Neuron (in vitro differentiated cells): ENCODE results near the gene NCAPD2.
"Not testable (repeated sequence)": the region's sequence is repeated elsewhere in the genome, so short reads cannot be mapped to it uniquely, and the experiment has no call there.

ENCODE experiments used
- H2AFZ ChIP-seq: one replicate; pipeline ENCODE4 v1.6.1; 2013; ENCODE audit warnings: low read depth, mild to moderate bottlenecking, inconsistent platforms, low read length, moderate library complexity
- H3K27me3 ChIP-seq: one replicate; pipeline ENCODE4 v1.6.1; 2013; ENCODE audit warnings: low read length; ENCODE audit not compliant: insufficient read depth
- H3K36me3 ChIP-seq: one replicate; pipeline ENCODE4 v1.6.1; 2013; ENCODE audit warnings: low read length; ENCODE audit not compliant: insufficient read depth
- H3K4me1 ChIP-seq: one replicate; pipeline ENCODE4 v1.6.1; 2013; ENCODE audit warnings: low read length; ENCODE audit not compliant: insufficient read depth
- H3K4me3 ChIP-seq: 2 replicates; pipeline ENCODE4 v1.5.1; 2013; ENCODE audit warnings: mild to moderate bottlenecking, low read length, moderate library complexity
- H3K9me3 ChIP-seq: one replicate; pipeline ENCODE4 v1.6.1; 2013; ENCODE audit warnings: low read length

The NCAPD2 gene

DNA sequence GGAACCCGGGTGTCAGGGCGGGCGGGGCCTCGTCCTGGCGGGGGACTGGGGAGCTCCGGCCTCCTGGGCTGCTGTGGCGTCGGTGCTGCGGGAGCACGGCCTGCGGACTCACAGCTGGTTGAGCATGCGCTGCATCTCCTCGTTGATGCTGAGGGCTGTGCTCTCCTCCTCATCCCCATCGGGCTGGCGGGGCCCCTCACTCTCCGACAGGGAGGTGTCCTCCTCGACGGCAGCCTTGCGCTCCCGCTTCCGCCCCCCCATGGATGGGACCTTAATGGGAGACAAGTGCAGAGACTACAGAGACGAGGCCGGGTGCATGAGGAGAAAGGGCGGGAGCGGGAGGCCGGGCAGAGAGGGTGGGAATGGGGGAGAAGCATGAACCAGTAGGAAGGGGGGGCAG lies 54.7 kb downstream of the NCAPD2 start:
- H3K9me3 ChIP-seq = peaks cover 2% of the 10 kb centered on the region
- peaks cover 52% of the 10 kb centered on the region for H3K36me3 ChIP-seq
- no peaks in the 10 kb centered on the region for H3K27me3 ChIP-seq
- no peak overlapping the region for H2AFZ ChIP-seq
- peaks cover 8% of the 10 kb centered on the region for H3K4me1 ChIP-seq
- H3K4me3 ChIP-seq = no peak overlapping the region

DNA sequence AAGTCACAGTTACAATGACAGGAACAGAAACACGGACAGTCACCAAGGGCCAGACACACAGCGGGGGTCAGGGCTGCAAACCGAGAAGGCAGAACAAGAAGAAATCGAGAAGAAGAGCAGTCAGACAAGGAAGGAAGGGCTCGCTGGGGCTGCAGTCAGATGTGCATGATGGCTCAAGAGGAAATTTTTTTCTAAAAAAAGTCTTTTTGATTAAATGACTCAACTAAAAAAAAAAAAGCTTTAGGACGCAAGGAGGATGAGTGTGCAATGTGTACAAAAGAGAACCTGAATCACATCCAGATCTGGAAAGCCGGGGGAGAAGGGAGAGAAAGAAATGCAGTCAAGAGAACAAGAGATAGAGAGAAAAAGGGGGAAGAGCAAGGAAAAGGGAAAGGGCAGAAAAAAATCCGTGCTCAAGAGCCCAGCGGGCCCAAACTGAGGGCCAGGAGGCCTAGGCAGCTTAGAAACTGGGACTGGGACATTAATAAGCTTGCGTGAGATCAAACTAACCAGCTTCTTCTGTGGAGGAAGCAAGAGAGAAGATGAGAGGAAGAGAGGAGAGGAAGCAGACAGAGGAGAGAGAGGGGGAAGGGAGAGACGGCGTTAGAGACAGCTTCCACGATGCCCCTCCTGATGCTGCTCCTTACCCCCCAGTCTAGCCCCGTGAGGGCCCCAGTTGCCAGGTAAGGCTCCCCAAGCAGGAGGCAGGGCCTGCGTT lies 55.2 kb downstream of the NCAPD2 start:
- H2AFZ ChIP-seq = no peak overlapping the region
- H3K27me3 ChIP-seq = no peaks in the 10 kb centered on the region
- H3K4me1 ChIP-seq = peaks cover 11% of the 10 kb centered on the region
- no peak overlapping the region for H3K4me3 ChIP-seq
- peaks cover 52% of the 10 kb centered on the region for H3K36me3 ChIP-seq
- peaks cover 2% of the 10 kb centered on the region for H3K9me3 ChIP-seq

DNA sequence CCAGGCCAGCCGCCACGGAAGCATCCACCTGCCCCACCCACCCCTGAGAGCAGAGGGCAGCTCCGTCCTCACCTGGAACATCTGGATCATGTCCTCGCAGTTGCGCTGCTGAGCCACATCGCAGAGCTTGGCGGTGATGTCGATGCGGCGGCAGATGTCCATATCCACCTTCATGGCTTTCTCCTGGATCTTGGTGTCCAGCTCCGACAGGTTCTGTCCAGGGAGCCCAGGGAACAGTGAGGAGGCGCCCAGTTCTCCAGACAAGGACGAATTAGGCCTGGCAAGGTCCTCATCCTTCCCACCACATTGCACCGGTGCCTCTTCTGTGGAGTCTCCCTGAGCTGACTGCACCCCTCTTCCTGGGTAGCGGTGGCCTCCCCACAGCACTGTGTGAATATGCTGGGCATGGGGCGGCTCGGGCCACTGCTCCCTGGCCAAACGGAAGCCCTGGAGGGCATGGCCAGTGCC lies 55.8 kb downstream of the NCAPD2 start:
- no peak overlapping the region for H2AFZ ChIP-seq
- peaks cover 2% of the 10 kb centered on the region for H3K9me3 ChIP-seq
- peaks cover 16% of the 10 kb centered on the region for H3K4me1 ChIP-seq
- H3K36me3 ChIP-seq = peaks cover 47% of the 10 kb centered on the region
- no peak overlapping the region for H3K4me3 ChIP-seq
- H3K27me3 ChIP-seq = no peaks in the 10 kb centered on the region

DNA sequence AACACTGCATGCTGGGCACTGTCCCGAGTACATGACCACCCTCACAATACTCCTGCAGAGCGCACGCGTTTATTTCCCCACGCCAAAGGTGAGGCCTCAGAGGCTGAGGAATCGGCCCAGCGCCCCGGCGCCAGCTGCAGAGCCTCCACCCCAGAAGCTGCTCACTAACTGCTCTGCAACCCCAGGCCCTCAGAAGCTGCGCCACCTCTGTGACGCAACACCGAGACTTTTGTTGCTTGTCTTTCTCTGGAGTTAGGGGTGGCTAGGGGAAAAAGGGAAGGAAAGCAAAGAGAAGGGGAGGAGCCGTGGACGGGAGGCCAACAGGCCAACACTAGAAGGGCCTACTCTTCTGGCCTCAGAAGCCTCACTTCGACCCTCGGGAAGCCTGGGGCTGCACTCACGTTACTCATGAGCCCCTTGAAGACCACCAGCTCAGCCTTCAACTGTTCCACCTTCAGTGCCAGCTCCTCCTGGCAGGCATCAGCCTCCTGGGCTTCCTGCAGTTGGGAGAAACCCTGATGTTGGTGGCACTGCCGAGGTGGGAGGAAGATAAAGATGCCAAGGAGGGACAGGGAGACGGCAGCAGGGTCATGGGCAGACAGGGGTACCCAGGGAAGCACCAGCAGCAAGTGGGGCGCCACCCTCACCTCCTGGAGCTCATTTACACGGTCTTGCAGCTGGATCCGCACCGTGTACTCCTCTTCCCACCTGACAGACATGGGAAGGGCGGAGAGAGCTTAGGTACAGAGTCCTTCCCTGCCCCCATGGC lies 56.6 kb downstream of the NCAPD2 start:
- no peak overlapping the region for H2AFZ ChIP-seq
- no peak overlapping the region for H3K4me3 ChIP-seq
- peaks cover 2% of the 10 kb centered on the region for H3K9me3 ChIP-seq
- no peaks in the 10 kb centered on the region for H3K27me3 ChIP-seq
- peaks cover 21% of the 10 kb centered on the region for H3K4me1 ChIP-seq
- peaks cover 46% of the 10 kb centered on the region for H3K36me3 ChIP-seq

DNA sequence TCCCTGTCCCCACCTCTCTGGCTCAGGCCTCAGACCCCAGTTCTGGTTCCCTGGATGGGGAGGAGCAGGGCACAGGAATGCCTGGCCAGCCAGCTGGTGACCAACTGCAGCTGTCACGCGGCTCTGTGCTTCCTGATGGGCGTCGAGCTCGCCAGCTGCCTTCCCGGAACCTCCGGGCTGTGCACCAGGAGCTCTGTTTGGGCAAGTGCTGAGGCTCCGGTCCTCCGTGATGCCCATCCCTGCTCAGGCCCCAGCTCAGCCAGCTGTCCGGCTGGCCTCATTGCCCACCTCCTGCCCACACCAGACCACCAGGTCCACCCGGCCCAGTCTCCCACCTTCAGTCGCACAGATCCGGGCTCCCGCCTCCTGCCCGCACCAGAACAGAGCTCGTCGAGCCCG lies 57.2 kb downstream of the NCAPD2 start:
- no peaks in the 10 kb centered on the region for H3K27me3 ChIP-seq
- H3K36me3 ChIP-seq = peaks cover 44% of the 10 kb centered on the region
- peaks cover 21% of the 10 kb centered on the region for H3K4me1 ChIP-seq
- no peaks in the 10 kb centered on the region for H3K9me3 ChIP-seq
- no peak overlapping the region for H2AFZ ChIP-seq
- H3K4me3 ChIP-seq = no peak overlapping the region

DNA sequence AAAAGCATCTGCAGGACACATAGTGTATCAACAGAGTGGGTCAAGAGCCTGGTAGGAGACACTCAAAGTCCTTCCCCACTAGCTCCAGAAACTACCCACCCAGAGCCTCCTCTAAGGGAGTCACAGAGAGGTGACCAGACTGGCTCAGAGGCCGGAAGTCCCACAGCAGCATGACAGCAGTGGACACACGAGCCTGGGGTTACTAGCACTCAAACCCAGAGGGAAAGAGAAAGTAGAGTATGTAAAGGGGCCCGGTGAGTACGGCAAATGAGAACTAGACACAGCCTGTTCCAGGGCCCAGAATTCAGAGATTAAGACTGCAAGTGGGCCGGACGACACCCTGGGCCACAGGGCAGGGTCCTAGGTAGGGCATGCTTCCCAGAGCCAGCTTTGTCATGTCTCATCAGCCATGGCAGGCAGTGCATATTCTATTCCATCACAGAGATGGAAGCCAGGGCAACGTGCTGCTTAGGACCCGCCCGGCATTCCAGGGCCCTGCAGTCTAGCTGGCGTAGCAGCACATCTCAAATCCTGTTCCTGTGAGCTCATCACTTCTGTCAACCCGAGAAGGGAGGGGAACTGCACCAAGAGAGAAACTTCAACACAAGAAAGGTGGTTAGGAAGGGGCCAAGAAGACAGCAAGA lies 57.7 kb downstream of the NCAPD2 start:
- Histone ChIP-seq H3K9me3 (no peaks in the 10 kb centered on the region), H2AFZ (no peak overlapping the region), H3K36me3 (peaks cover 42% of the 10 kb centered on the region), H3K27me3 (no peaks in the 10 kb centered on the region), H3K4me1 (peaks cover 21% of the 10 kb centered on the region), H3K4me3 (no peak overlapping the region)

DNA sequence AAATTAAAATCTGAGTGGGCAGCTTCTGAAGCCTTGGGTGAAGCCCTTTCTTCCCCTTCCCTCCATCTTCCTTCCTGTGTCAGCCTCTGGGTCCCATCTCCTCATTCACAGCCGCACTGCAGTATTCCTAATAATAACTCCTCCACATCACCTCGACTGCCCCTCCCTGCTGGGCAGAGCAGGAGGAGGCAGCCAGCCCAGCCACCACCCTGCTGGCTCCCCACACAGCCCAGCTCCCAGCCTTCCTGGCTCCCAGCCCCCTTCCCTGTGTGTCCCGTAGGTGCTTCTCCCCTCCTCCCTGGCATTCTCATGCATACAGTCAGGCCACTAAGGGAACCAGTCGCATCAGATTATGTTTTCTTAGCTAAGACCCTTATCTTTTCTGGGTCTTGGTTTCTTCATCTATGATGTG lies 58.2 kb downstream of the NCAPD2 start:
- H2AFZ ChIP-seq = no peak overlapping the region
- H3K4me1 ChIP-seq = peaks cover 21% of the 10 kb centered on the region
- H3K27me3 ChIP-seq = no peaks in the 10 kb centered on the region
- peaks cover 42% of the 10 kb centered on the region for H3K36me3 ChIP-seq
- H3K9me3 ChIP-seq = no peaks in the 10 kb centered on the region
- no peak overlapping the region for H3K4me3 ChIP-seq

DNA sequence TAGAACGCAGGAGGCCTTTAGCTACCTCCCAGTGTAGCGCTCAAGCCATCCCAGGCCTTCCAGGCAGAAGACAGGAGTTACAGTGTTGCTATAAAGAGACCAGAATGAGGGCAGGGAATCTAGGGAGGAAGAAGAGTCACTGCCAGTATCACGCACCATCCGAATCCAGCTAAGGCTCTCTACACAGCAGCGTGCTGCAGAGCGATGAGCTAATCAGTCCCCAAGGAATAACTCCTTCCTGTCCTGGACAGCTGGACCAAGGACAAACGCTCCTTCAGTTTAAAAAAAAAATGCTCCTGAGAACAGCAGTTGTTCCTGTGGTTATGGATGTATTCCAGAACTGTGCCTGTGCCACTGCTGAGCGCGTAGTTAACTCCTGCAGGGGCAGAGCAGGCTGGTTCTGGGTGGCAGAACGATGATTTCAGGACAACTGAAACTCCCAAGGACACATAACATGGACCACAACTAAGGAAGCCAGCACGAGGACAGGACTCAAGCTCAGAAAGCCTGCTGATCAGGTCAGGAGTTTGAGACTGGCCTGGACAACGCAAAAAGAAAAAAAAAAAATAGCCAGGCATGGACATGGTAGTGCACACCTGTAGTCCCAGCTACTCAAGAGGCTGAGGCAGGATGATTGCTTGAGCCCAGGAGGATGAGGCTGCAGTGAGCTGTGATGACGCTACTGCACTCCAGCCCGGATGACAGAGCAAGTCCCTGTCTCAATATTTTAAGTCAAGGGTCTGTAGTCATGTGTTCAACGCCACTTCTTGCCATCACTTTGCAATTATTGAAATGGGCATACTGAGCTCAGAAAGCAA lies 59.4 kb downstream of the NCAPD2 start:
- Histone ChIP-seq H3K4me1 (peaks cover 21% of the 10 kb centered on the region), H3K27me3 (no peaks in the 10 kb centered on the region), H3K4me3 (peak overlapping the region; percentile 17), H3K9me3 (no peaks in the 10 kb centered on the region), H2AFZ (no peak overlapping the region), H3K36me3 (peaks cover 39% of the 10 kb centered on the region)

DNA sequence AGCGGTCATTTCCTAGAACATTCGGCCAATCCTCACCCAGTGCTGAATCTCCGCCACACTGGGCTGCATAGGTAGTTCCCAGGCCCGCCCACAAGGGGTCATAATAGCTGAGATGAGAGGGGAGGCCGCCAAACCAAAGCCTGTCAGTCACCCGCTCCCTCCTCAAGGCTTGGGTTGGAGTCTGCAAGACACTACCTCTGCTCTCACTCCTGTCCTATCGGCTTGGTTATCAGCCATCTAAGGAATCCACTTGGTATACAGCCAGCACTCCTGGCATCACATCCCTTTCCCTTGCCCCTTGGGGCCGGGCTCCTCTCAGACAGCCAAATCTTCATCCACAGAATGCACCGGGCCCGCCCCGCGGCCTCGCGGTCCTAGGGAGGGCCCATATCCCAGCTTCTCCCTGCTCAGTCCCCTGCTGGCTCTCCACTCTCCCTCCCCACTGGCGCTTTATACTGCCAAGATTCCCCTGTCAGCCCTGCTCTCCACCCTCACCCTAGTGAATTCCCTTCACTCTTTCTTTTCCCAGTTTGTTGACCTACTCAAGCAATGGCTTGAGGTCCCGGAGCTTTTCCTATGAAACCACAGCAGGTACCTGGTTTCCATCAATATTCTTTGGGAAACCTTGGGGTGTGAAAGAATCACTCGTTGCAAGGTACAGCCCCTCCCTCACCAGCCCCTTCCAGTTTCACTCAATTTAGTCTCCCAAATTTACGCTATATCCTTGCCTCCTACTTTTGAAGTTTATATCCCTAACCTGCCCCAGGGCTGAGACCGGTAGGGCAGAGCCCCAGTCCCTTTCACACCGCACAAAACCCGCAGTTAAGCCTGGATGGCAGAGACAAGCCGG lies 60.5 kb downstream of the NCAPD2 start:
- Histone ChIP-seq H3K36me3 (peaks cover 34% of the 10 kb centered on the region), H3K27me3 (no peaks in the 10 kb centered on the region), H3K4me3 (peak overlapping the region; percentile 87), H2AFZ (no peak overlapping the region), H3K9me3 (no peaks in the 10 kb centered on the region), H3K4me1 (peaks cover 21% of the 10 kb centered on the region)

DNA sequence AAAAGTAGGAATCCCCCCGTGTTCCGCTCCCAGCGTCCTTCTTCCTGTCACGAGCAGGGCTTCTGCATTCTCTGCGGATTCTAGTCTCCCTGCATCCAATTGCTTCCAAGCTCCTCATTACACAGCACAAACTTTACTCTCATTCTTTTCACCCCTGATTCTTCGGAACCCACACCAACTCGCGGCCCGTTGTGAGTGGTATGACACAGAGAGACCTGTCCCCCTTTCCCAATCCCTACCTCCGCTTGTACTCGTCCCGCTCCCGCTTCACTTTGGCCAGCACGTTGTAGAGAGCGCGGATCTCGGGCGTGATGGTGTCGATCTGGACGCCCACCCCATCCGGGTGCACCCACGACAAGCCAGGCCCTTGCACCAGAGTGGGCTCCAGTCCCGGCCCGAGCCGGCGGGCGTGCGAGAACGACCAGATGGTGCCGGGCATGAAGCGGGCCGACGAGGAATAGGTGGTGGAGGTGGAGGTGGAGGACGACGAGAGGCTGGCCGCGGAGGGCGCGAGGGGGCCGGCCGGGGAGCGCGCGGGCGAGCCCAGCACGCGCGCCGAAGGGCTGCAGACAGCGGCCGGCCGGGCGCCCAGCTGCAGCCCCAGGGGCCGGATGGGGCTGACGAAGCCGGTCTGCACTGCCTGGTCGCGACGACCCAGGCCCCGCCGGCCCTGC lies 61.3 kb downstream of the NCAPD2 start:
- H3K27me3 ChIP-seq = no peaks in the 10 kb centered on the region
- peaks cover 36% of the 10 kb centered on the region for H3K36me3 ChIP-seq
- H3K9me3 ChIP-seq = no peaks in the 10 kb centered on the region
- H2AFZ ChIP-seq = no peak overlapping the region
- H3K4me3 ChIP-seq = peak overlapping the region; percentile 87
- peaks cover 21% of the 10 kb centered on the region for H3K4me1 ChIP-seq

DNA sequence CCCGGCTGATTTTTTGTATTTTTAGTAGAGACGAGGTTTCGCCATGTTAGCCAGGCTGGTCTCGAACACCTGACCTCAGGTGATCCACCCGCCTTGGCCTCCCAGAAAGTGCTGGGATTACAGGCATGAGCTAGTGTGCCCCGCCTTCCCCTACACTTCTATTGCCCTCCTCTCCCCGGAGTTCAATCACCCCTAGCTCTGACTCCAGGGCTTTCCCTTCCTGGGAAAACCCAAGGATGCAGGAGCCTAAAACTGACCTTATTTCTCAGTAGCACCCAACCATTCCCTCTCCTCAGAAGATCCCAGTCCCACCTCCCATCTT lies 62.6 kb downstream of the NCAPD2 start:
- Histone ChIP-seq H3K36me3 (peaks cover 40% of the 10 kb centered on the region), H3K4me1 (peaks cover 21% of the 10 kb centered on the region)
- not testable (repeated sequence) for H3K4me3 ChIP-seq, H3K27me3 ChIP-seq, H2AFZ ChIP-seq, H3K9me3 ChIP-seq

DNA sequence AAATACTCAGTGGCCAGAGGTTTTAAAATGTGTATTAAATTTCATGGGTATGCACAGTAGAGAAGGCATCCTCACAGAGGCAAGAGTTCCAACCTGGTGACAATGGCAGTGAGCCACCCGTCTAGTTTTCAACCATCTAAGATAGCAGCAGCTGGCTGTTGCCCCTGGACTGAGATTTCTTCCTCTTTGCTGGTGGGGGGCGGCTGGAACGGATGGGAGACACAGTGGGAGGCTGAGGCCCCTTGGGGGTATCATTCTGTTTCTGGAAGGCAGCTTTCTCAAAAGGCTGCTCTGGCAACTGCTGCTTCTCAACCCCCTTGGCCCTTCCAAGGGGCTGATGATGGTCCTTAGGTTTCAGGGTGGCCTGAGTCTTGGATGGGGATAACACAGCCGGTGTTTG lies 63.0 kb downstream of the NCAPD2 start:
- no peak overlapping the region for H2AFZ ChIP-seq
- no peaks in the 10 kb centered on the region for H3K9me3 ChIP-seq
- H3K4me3 ChIP-seq = no peak overlapping the region
- H3K4me1 ChIP-seq = peaks cover 21% of the 10 kb centered on the region
- H3K36me3 ChIP-seq = peaks cover 40% of the 10 kb centered on the region
- H3K27me3 ChIP-seq = no peaks in the 10 kb centered on the region
